Natural killer cell (primary cell): ENCODE data around the gene PLVAP. TPM values are rescaled to one million over a fixed set of nuclear protein-coding genes. Genes with fewer than 3 reads are reported as not detected.

Source experiments
- ATAC-seq, 3 donors: fragments of 150-1000 bp in 2 of 3; fragments of 200-7000 bp in 1 of 3; cut with Tn5 transposase; 1 replicate in 1 of 3; 2 replicates in 2 of 3; pipeline ENCODE4 v1.10.0; 2021; ENCODE audit warnings: mild to moderate bottlenecking in 2 of 3, moderate library complexity in 2 of 3
- DNase-seq, 2 donors: peaks; one replicate each; pipeline versions ENCODE4 v3.0.0 to v3.0.0-alpha.2; 2013 to 2021; ENCODE audit warnings: mixed read lengths in 1 of 2
- H3K27ac ChIP-seq: one replicate; pipeline ENCODE4 v1.5.1; 2013; ENCODE audit warnings: mild to moderate bottlenecking, low read length
- H3K27me3 ChIP-seq: one replicate; pipeline ENCODE4 v1.6.1; 2013; ENCODE audit warnings: low read length; ENCODE audit not compliant: control insufficient read depth, insufficient read depth
- H3K36me3 ChIP-seq: one replicate; pipeline ENCODE4 v1.6.1; 2013; ENCODE audit warnings: low read length; ENCODE audit not compliant: control insufficient read depth, insufficient read depth
- H3K4me1 ChIP-seq: one replicate; pipeline ENCODE4 v1.6.1; 2013; ENCODE audit warnings: low read length; ENCODE audit not compliant: control insufficient read depth, insufficient read depth
- H3K4me3 ChIP-seq: one replicate; pipeline ENCODE4 v1.5.1; 2013; ENCODE audit warnings: low read length
- H3K9me3 ChIP-seq: one replicate; pipeline ENCODE4 v1.6.1; 2013; ENCODE audit warnings: low read length; ENCODE audit not compliant: control insufficient read depth, insufficient read depth
- H3K27ac Mint-ChIP-seq, 2 donors: one replicate each; pipeline ENCODE4 v1.8.0; 2022; ENCODE audit warnings: mild to moderate bottlenecking in 2 of 2, mixed read lengths in 2 of 2, moderate library complexity in 1 of 2
- H3K27me3 Mint-ChIP-seq, 2 donors: one replicate each; pipeline ENCODE4 v1.8.0; 2022; ENCODE audit warnings: low read depth in 2 of 2, mixed read lengths in 2 of 2
- H3K36me3 Mint-ChIP-seq: one replicate; pipeline ENCODE4 v1.8.0; 2022; ENCODE audit warnings: mixed read lengths
- H3K4me1 Mint-ChIP-seq, 2 donors: one replicate each; pipeline ENCODE4 v1.8.0; 2022; ENCODE audit warnings: mixed read lengths in 2 of 2
- H3K4me3 Mint-ChIP-seq: one replicate; pipeline ENCODE4 v1.8.0; 2022; ENCODE audit warnings: mild to moderate bottlenecking, moderate library complexity, mixed read lengths
- H3K9me3 Mint-ChIP-seq, 2 donors: one replicate each; pipeline ENCODE4 v1.8.0; 2022; ENCODE audit warnings: mixed read lengths in 2 of 2
- WGBS: methylation state at CpG from one replicate; pipeline ENCODE4 v1.1.7; 2013; ENCODE audit warnings: missing lambda C conversion rate; ENCODE audit not compliant: insufficient coverage; 5-methylcytosine and 5-hydroxymethylcytosine counted together
- intact Hi-C: fragments of 100-400 bp; cut with micrococcal nuclease; formaldehyde crosslinking; loops from one replicate; pipeline ENCODE4 v1.14.2; 2022
- total RNA-seq, 4 donors: library from RNA; stranded (reverse); fragments of 120-200 nt in 1 of 4; gene quantifications; one replicate each; pipeline versions ENCODE4 v1.2.3 to v1.2.4, GENCODE V29; 2013 to 2022
- TF ChIP-seq, protein P1 (sequence below): fragments of 200-600 bp; IDR thresholded peaks from one replicate; pipeline ENCODE4 v1.8.0; 2022; ENCODE audit warnings: antibody characterized with exemption

Gene PLVAP
- total RNA-seq, 3 donors from 2014 or later (not counting 1 experiment from before 2014, with no cell fraction given) = 0.33 to 0.53 TPM; not detected in 1

DNA sequence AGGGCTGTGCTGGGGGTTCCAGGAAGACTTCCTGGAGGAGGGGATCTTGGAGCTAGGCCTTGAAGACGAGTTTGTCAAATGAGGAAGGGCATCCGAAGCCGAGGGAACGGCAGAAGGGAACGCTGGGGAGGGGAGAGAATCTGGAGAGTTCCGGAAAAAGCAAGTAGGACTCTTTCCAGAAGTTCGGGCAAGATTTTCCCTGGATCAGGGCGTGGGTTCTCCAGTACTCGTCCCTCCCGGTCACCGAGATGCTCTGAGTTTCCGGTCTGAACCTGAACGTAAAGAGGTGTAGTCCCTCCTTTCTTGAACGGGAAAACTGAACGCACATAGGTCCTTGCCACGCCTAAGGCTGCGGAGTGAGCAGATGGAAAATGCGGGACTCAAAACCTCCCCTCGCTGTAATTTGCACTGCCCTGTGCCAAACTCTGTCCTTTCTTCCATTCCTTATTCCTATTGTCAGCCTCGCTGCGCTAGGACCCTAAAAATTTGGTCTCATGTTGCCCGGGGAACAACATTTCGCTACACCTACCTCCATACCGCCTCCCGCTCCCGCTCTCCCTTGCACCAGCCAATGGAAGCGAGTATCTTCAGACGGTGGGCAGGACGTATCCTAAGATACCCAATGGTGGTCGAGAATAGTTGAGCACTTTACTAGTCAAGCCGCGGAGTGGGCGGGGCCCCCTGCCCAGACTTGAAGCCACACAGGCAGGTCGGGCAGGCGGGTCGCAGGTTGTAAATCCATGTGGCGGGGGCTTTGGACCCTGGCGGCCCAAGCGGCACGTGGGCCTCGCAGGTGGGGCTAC lies 40.1 kb downstream of the PLVAP start, which contains the start of gene GTPBP3:
GTPBP3 (plus strand) TSS at position 682 of the 803 bp plus-strand sequence; CDS start at position 741, 59 bp downstream.
- intact Hi-C loops = loop anchor here (1.0 to 10.0 kb wide), 4 partner anchors 28 to 70 kb away; partner anchors contain the start of genes BABAM1, BST2 and DDA1

DNA sequence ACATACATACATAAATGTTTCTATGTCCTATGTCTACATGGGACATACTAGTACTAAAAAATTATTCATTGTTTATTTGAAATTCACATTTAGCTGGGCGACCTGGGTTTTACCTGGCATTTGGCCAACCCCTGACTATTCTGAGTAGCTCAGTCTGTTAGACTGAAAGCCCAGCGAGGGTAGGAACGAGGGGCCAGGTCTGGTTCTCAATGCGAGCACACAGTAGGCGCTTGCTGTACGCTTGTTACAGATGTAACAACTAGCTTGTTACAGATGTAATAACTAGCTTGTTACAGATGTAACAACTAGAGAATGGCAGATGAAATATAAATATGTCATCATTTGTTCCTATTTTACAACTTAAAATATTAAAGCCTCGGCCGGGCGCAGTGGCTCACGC lies 41.6 kb downstream of the PLVAP start:
- no peak for ATAC-seq
- WGBS = 80% methylated on average over 10 of the region's 10 CpGs

More for the DNA sequence above, 40.1 kb downstream of the PLVAP start, which contains the start of gene GTPBP3:
- H3K36me3 ChIP-seq = peaks cover 9% of the 10 kb centered on the region
- H3K27me3 ChIP-seq = no peaks in the 10 kb centered on the region
- peak; percentile 86 to 98 (median 90) for ATAC-seq
- no peaks in the 10 kb centered on the region for H3K36me3 Mint-ChIP-seq
- H3K4me3 ChIP-seq = peak within 1 kb of the TSS; percentile 72
- no peaks in the 10 kb centered on the region for H3K9me3 Mint-ChIP-seq
- H3K27ac ChIP-seq = peak within 1 kb of the TSS; percentile 78
- 0% methylated on average over 41 of the region's 41 CpGs for WGBS
- H3K4me3 Mint-ChIP-seq = peak within 1 kb of the TSS; percentile 93
- H3K27ac Mint-ChIP-seq = peak within 1 kb of the TSS; percentile 88 to 93
- peak; percentile 93 to 98 for DNase-seq
- H3K4me1 ChIP-seq = peaks cover 40% of the 10 kb centered on the region
- TF ChIP-seq, protein P1, sequence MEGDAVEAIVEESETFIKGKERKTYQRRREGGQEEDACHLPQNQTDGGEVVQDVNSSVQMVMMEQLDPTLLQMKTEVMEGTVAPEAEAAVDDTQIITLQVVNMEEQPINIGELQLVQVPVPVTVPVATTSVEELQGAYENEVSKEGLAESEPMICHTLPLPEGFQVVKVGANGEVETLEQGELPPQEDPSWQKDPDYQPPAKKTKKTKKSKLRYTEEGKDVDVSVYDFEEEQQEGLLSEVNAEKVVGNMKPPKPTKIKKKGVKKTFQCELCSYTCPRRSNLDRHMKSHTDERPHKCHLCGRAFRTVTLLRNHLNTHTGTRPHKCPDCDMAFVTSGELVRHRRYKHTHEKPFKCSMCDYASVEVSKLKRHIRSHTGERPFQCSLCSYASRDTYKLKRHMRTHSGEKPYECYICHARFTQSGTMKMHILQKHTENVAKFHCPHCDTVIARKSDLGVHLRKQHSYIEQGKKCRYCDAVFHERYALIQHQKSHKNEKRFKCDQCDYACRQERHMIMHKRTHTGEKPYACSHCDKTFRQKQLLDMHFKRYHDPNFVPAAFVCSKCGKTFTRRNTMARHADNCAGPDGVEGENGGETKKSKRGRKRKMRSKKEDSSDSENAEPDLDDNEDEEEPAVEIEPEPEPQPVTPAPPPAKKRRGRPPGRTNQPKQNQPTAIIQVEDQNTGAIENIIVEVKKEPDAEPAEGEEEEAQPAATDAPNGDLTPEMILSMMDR = no peak
- H3K9me3 ChIP-seq = no peaks in the 10 kb centered on the region
- no peaks in the 10 kb centered on the region for H3K27me3 Mint-ChIP-seq
- H3K4me1 Mint-ChIP-seq = peaks cover 25 to 40% of the 10 kb centered on the region in 2 donors

DNA sequence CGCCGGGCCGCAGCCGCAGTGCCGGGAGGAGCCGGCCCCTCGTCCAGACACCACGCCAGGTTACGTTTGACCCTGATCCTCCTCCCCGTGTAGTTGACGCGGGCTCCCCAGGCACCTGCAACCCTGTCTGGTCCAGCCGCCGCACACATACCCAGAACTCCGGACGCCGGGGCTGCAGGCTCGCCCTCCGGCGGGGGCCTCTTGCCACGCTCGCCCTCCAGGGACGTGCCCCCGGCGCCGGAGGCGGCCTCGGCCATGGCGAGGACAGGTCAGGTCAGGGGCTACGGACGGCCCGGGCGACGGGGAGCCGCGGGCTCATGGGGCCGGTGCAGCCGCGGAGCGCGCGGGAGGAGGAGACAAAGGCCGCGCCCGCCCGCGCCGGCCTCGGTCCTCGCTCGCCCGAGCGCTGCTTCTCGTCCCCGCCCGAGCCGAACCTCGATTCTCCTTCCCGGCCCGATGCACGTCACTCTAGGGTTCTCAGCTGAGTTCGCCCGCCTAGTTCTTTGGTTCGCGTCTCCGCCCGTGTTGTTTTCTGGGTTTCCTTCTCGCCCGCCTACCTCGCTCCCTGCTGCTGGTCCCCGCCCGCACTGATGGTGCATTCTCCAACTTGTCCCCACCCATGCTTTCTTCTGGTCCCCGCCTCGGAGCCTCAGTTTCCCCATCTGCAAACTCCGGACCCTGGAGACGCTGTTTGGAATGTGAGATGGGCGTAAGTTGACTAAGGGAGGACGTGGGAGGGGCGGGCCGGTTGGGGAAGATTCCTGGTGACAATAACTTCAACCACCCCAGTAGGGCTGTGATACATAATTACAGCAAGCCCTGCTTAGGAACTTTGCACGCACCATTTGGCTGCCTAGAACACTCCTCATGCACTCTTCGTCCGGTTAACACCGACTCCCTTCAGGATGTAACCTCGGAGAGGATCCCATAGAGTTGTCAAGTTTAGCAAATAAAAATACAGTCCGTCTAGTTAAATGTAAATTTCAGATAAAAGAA lies 42.4 kb downstream of the PLVAP start, which contains the start of gene ANO8:
ANO8 (minus strand) TSS at position 442 of the 996 bp plus-strand sequence; CDS start at position 257, 185 bp downstream.
- no peaks in the 10 kb centered on the region for H3K9me3 Mint-ChIP-seq
- WGBS = 4% methylated on average over 85 of the region's 86 CpGs

More for the DNA sequence above, 41.6 kb downstream of the PLVAP start:
- no peak overlapping the region for H3K4me3 ChIP-seq
- no peaks in the 10 kb centered on the region for H3K9me3 Mint-ChIP-seq
- no peaks in the 10 kb centered on the region for H3K27me3 Mint-ChIP-seq
- H3K4me1 Mint-ChIP-seq = peaks cover 25 to 44% of the 10 kb centered on the region in 2 donors
- TF ChIP-seq, protein P1 = no peak
- no peaks in the 10 kb centered on the region for H3K36me3 ChIP-seq
- no peaks in the 10 kb centered on the region for H3K9me3 ChIP-seq
- intact Hi-C loops = loop anchor here (5.0 to 10.0 kb wide), 2 partner anchors 43 to 69 kb away; partner anchors contain the start of gene BST2
- peak overlapping the region in 1 of 2 donors; percentile 46 for H3K27ac Mint-ChIP-seq
- no peaks in the 10 kb centered on the region for H3K36me3 Mint-ChIP-seq
- DNase-seq = peak in 1 of 2 donors; percentile 28
- peaks cover 40% of the 10 kb centered on the region for H3K4me1 ChIP-seq
- H3K27me3 ChIP-seq = no peaks in the 10 kb centered on the region
- H3K27ac ChIP-seq = no peak overlapping the region
- peak overlapping the region; percentile 92 for H3K4me3 Mint-ChIP-seq

More for the DNA sequence above, 42.4 kb downstream of the PLVAP start, which contains the start of gene ANO8:
- peak within 1 kb of the TSS; percentile 45 for H3K4me3 ChIP-seq
- Mint-ChIP-seq H3K4me3 (peak within 1 kb of the TSS; percentile 92), H3K4me1 (peaks cover 25 to 48% of the 10 kb centered on the region in 2 donors), H3K27ac (peak within 1 kb of the TSS; percentile 46 to 88), H3K27me3 (no peaks in the 10 kb centered on the region), H3K36me3 (no peaks in the 10 kb centered on the region)
- H3K4me1 ChIP-seq = peaks cover 45% of the 10 kb centered on the region
- DNase-seq = peak; percentile 95 to 97
- H3K36me3 ChIP-seq = no peaks in the 10 kb centered on the region
- H3K27me3 ChIP-seq = no peaks in the 10 kb centered on the region
- no peak within 1 kb of the TSS for H3K27ac ChIP-seq
- intact Hi-C loops = loop anchor here (5.0 to 10.0 kb wide), 2 partner anchors 42 to 70 kb away; partner anchors contain the start of gene BST2
- ATAC-seq = peak; percentile 70 to 84 (median 72)
- TF ChIP-seq, protein P1 = no peak
- no peaks in the 10 kb centered on the region for H3K9me3 ChIP-seq
